NCI-H748 (cell line): ENCODE results near the gene LPA.
"Not testable (repeated sequence)": the region's sequence is repeated elsewhere in the genome, so short reads cannot be mapped to it uniquely, and the experiment has no call there.

Experiments used
- DNase-seq: peaks from one replicate; lab custom pipeline; 2025; ENCODE audit not compliant: unreplicated experiment; lab: John Stamatoyannopoulos, UW

Gene LPA

GRCh38 chr6:160664198-160664597 is at the start of gene LPA:
LPA (minus strand) TSS chr6:160664275; CDS start chr6:160664214, 61 bp downstream.
- DNase-seq: not testable (repeated sequence)

GRCh38 chr6:160708993-160709392 is 44.9 kb upstream of the LPA start:
- DNase-seq: not testable (repeated sequence)

GRCh38 chr6:160704688-160705087 is 40.6 kb upstream of the LPA start:
- DNase-seq: not testable (repeated sequence)

GRCh38 chr6:160701918-160702680 is 38.0 kb upstream of the LPA start, which contains the start of gene PLG:
PLG (plus strand) TSS chr6:160702244; CDS start chr6:160702305, 61 bp downstream.
- DNase-seq: not testable (repeated sequence)

GRCh38 chr6:160697826-160698225 is 33.8 kb upstream of the LPA start:
- DNase-seq: no peak

- DNase-seq: not testable (repeated sequence)
These were observed 32.8 kb upstream of the LPA start for GRCh38 chr6:160696884-160697283.

- DNase-seq: not testable (repeated sequence)
These were observed 31.5 kb upstream of the LPA start for GRCh38 chr6:160695622-160696021.

- DNase-seq: not testable (repeated sequence)
These were observed 30.9 kb upstream of the LPA start for GRCh38 chr6:160695025-160695424.

GRCh38 chr6:160692369-160692959 is 28.4 kb upstream of the LPA start:
- DNase-seq: no peak

- DNase-seq: no peak
These were observed 27.5 kb upstream of the LPA start for GRCh38 chr6:160691617-160692016.

- DNase-seq: no peak
These were observed 26.4 kb upstream of the LPA start for GRCh38 chr6:160690458-160690857.

- no peak for DNase-seq
These were observed 21.8 kb upstream of the LPA start for GRCh38 chr6:160685762-160686450.

- DNase-seq: peak; percentile 38
These were observed 21.2 kb upstream of the LPA start for GRCh38 chr6:160685101-160685761.

DNA sequence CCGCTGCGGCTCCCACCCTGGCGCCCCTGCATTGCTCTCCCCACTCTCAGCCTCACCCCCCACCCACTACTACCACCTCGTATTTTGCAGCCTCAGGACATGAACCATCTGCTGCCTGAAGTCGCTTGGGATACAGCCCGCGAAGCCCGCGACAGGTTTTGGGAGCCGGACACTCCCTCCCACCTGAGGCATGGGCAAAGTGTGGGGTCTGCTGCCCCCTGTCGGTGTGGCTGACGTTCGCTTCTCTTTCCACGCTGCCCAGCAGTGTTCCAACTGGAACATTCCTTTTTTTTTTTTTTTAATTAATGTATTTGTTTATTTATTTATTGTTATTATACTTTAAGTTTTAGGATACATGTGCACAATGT is 15.3 kb upstream of the LPA start:
- no peak for DNase-seq

DNA sequence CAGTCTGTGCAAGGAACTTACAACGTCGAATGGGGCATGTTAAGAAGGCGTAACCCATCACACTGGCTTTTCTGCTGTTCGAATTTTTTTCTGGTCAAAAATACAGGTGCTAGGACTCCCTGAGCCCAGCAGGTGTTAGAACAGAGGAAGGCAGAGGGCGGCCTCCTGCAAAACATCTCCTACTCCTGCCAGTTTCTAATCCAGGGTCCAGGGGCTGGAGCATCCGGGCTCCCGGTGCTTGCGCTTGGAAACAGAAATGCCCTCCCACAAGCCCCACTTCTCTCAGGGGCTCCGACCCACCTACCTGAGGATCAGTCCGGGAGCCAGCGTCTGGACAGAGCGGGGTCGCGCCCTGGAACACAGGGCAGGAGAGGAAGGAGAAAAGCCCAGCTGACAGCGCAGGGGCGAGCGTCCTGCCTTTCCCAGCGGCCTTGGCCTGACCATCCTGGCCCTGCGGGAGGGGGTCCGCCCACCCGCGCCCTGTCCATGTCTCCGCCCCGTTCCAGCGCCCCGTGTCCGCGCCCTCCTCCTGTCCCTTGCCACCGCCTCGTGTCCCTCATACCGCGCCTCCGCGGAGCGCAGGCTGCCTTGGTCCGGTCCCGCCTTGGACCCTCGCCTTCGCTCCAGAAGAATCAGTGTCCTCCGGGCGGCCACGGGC is 14.8 kb upstream of the LPA start:
- DNase-seq: no peak

- no peak for DNase-seq
These were observed 14.2 kb upstream of the LPA start for GRCh38 chr6:160678230-160678629.

DNA sequence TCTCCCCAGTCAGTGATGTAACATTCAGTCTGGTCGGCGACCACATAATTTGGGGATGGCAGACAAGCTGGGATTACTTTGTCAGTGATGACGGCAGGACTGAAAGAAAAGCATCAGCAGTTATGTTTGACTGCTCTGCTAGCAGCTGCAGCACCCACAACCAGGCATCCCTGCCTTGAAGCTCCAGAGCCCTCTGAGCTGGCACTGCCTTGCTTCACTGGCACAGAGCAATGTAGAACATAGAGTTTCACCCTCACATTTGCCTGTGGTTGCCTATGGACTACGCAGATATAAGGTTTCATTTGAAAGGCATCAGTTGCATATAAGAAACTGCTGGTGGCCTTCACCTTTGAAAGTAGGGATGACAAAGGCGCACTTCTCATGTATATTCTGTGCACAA is 12.3 kb upstream of the LPA start:
- not testable (repeated sequence) for DNase-seq

DNA sequence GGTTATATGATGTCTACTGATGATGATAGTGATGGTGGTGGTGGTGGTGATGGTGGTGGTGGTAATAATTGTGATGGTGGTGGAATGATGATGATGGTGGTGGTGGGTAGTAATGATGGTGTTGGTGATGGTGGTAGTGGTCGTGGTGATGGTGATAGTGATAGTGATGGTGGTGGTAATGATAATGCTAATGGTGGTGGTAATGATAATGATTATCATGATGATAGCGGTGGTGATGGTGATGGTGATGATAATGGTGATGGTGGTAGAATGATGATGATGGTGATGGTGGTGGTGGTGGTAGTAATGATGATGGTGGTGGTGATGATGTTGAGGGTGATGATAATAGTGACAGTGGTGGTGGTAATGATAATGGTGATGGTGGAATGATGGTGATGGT is 4.5 kb upstream of the LPA start:
- no peak for DNase-seq

DNA sequence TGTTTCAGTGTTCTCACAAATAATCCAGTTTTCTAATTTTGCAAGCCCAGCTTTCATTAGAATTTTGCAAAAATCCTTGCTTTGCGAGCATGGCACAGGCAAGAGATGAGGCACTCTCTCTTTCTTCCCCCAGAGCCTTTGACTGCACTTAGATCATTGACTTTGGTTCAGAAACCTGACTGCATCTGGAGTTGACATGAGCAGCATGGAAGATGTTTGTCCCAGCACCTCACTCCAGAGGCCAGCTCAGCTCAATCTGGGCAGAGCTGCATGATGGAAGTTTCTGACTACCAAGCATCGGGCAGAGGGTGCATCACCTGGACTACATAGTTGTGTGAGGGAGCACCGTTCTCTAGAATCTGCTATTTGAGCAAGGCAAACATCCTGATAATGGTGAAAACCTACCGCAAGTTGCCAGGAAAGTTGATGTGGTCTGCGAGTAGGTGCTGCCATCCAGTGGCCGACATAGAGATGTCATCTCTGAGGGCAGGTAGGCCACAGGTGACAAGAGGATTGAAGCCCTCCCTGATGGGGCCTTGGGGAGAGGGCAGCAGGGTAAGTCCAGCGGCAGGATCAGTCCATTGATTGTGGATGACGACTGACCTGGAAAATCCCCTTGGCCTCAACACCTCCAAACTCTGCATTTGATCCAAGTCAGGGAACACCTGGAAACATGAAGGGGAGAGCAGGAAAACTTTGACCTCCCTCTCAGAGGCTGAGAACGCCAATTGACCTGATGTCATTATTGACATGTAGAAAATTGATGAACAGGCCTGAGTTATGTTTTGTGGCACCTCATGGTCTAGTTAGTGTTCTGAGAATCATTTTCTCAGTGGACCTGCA is 3.8 kb upstream of the LPA start:
- peak; percentile 47 for DNase-seq

GRCh38 chr6:160662842-160663241 is 1.2 kb downstream of the LPA start:
- no peak for DNase-seq
